ENCODE results near the gene AGAP1. TPM values are rescaled to one million over a fixed set of nuclear protein-coding genes. Genes with fewer than 3 reads are reported as not detected.

AGAP1 gene
- total RNA-seq, 6 experiments from 2014 or later = 14.1 to 16.0 (median 15.1) TPM

- Mint-ChIP-seq H3K4me1 (ENCODE audit: low read depth) (peaks cover 8% of the 10 kb centered on the region; the same call in 1 of the 2 replicates), H3K27ac (no peak overlapping the region), H3K4me3 (no peak overlapping the region), H3K27me3 (ENCODE audit: insufficient read depth) (no peaks in the 10 kb centered on the region), H3K9me3 (no peaks in the 10 kb centered on the region), H3K36me3 (ENCODE audit: low read depth) (peaks cover 6% of the 10 kb centered on the region; the same call in 1 of the 2 replicates)
- no peak for TF ChIP-seq CTCF (IDR thresholded peaks at IDR 0.05)
- no peak for DNase-seq
Measured at GRCh38 chr2:235537587-235537986, 43.7 kb downstream of the AGAP1 start.

DNA sequence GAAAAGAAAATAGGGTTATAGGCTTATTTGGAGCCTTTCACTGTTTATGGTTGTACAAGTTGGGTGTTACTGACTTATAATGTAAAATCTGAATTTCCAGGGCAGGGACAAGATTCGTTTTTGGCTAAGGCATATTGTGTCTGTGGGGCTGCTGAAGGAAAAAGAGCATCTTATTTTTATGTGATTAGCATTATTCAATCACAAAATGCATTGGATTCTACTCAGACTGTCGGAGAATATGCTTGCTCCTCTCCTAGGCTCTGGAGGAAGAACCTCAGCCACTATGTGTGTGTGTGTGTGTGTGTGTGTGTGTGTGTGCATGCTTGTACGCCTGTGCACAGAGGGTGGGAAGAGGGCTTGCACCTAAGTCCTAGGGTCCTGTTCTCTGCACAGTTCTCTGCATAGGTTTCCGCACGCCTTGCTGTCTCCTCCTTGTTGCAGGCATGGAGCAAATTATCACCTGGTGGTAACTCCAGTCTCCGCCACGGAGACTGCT lies 44.3 kb downstream of the AGAP1 start:
- Mint-ChIP-seq H3K4me3 (no peak overlapping the region), H3K4me1 (ENCODE audit: low read depth) (peaks cover 4% of the 10 kb centered on the region; the same call in 1 of the 2 replicates), H3K9me3 (no peaks in the 10 kb centered on the region), H3K27ac (no peak overlapping the region), H3K27me3 (ENCODE audit: insufficient read depth) (no peaks in the 10 kb centered on the region), H3K36me3 (ENCODE audit: low read depth) (peaks cover 6% of the 10 kb centered on the region; the same call in 1 of the 2 replicates)
- DNase-seq = no peak
- no peak for TF ChIP-seq CTCF (IDR thresholded peaks at IDR 0.05)

- Mint-ChIP-seq H3K27me3 (ENCODE audit: insufficient read depth) (no peaks in the 10 kb centered on the region), H3K4me3 (no peak overlapping the region), H3K9me3 (no peaks in the 10 kb centered on the region), H3K27ac (no peak overlapping the region), H3K36me3 (ENCODE audit: low read depth) (peaks cover 6% of the 10 kb centered on the region; the same call in 1 of the 2 replicates), H3K4me1 (ENCODE audit: low read depth) (no peaks in the 10 kb centered on the region)
- no peak for DNase-seq
- no peak for TF ChIP-seq CTCF (IDR thresholded peaks at IDR 0.05)
Measured at GRCh38 chr2:235538981-235539380, 45.1 kb downstream of the AGAP1 start.

DNA sequence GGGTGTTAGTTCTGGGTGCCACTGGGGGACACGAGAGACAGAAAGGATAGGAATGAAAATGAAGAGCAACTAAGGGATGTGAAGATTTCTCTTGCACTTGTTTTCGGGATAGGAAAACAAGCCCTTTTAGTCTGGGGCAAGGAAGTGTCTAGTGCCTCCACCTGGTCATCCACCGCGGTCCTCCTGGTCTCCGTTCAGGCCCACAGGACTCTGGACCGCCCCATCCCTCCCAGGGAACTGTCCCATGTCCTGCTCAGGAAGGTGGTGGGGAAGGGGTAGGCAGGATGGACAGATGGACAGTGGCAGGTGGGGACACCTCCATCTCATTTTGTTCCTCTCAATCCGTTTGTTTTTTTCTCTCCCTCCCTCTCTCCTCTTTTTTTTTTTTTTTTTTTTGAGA lies 45.9 kb downstream of the AGAP1 start:
- no peak for DNase-seq
- Mint-ChIP-seq H3K9me3 (no peaks in the 10 kb centered on the region), H3K27ac (no peak overlapping the region), H3K4me3 (no peak overlapping the region), H3K36me3 (ENCODE audit: low read depth) (peaks cover 6% of the 10 kb centered on the region; the same call in 1 of the 2 replicates), H3K27me3 (ENCODE audit: insufficient read depth) (no peaks in the 10 kb centered on the region), H3K4me1 (ENCODE audit: low read depth) (no peaks in the 10 kb centered on the region)
- TF ChIP-seq CTCF (IDR thresholded peaks at IDR 0.05) = no peak

DNA sequence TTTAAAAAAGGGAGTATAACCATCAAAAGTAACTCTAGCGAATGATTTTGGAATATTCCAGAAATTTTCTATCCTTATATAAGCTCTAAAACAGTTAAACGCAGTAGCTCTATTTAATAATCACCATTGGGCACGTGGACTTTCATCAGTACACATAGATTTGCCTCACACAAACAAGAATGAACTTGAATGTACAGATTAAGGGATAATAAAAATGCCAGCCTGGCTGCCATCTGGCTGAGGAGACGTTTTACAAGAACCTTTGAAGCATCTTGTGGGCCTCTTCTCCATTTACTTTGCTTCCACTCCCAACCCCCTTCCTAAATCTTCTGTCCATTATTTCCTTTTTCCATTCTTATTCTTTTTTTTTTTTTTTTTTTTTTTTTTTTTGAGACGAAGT lies 47.2 kb downstream of the AGAP1 start:
- TF ChIP-seq CTCF (IDR thresholded peaks at IDR 0.05) = no peak
- no peaks in the 10 kb centered on the region for H3K9me3 Mint-ChIP-seq
- H3K4me3 Mint-ChIP-seq = no peak overlapping the region
- no peak for DNase-seq
- H3K36me3 Mint-ChIP-seq (ENCODE audit: low read depth) = peaks cover 6% of the 10 kb centered on the region; the same call in 1 of the 2 replicates
- H3K27me3 Mint-ChIP-seq (ENCODE audit: insufficient read depth) = no peaks in the 10 kb centered on the region
- no peak overlapping the region for H3K27ac Mint-ChIP-seq
- no peaks in the 10 kb centered on the region for H3K4me1 Mint-ChIP-seq (ENCODE audit: low read depth)

Data from HFFc6 (cell line).